ENCODE results near the gene ABI1. TPM values are rescaled to one million over a fixed set of nuclear protein-coding genes. Genes with fewer than 3 reads are reported as not detected.

Gene ABI1
- total RNA-seq, 2 donors from 2014 or later = 20.3 to 27.7 TPM

- TF ChIP-seq CTCF (IDR thresholded peaks at IDR 0.05) = no peak
- no peak overlapping the region for H3K4me3 ChIP-seq
- H3K27me3 ChIP-seq = no peaks in the 10 kb centered on the region
- no peak for DNase-seq (ENCODE audit: low spot score)
- no peaks in the 10 kb centered on the region for H3K9me3 ChIP-seq
- no peaks in the 10 kb centered on the region for H3K36me3 ChIP-seq
- no peak overlapping the region for H3K27ac ChIP-seq
- no peaks in the 10 kb centered on the region for H3K4me1 ChIP-seq
Measured at GRCh38 chr10:26815500-26815899, 45.3 kb downstream of the ABI1 start.

- Histone ChIP-seq H3K4me1 (peaks cover 0 to 6% of the 10 kb centered on the region in 2 donors), H3K27me3 (no peaks in the 10 kb centered on the region), H3K36me3 (no peaks in the 10 kb centered on the region), H3K4me3 (no peak overlapping the region), H3K27ac (no peak overlapping the region), H3K9me3 (no peaks in the 10 kb centered on the region)
- no peak for DNase-seq (ENCODE audit: low spot score)
- no peak for TF ChIP-seq CTCF (IDR thresholded peaks at IDR 0.05)
Measured at GRCh38 chr10:26810435-26811026, 50.2 kb downstream of the ABI1 start.

GRCh38 chr10:26809973-26810372 is 50.8 kb downstream of the ABI1 start:
- Histone ChIP-seq H3K27ac (no peak overlapping the region), H3K27me3 (no peaks in the 10 kb centered on the region), H3K4me3 (no peak overlapping the region), H3K4me1 (peaks cover 0 to 11% of the 10 kb centered on the region in 2 donors), H3K9me3 (no peaks in the 10 kb centered on the region), H3K36me3 (no peaks in the 10 kb centered on the region)
- no peak for DNase-seq (ENCODE audit: low spot score)
- TF ChIP-seq CTCF (IDR thresholded peaks at IDR 0.05) = no peak

GRCh38 chr10:26807532-26807931 is 53.2 kb downstream of the ABI1 start:
- Histone ChIP-seq H3K9me3 (no peaks in the 10 kb centered on the region), H3K4me3 (no peak overlapping the region), H3K36me3 (no peaks in the 10 kb centered on the region), H3K4me1 (peaks cover 0 to 31% of the 10 kb centered on the region in 2 donors), H3K27ac (no peak overlapping the region), H3K27me3 (no peaks in the 10 kb centered on the region)
- no peak for DNase-seq (ENCODE audit: low spot score)
- no peak for TF ChIP-seq CTCF (IDR thresholded peaks at IDR 0.05)

- no peak for DNase-seq (ENCODE audit: low spot score)
- no peak overlapping the region for H3K27ac ChIP-seq
- no peaks in the 10 kb centered on the region for H3K27me3 ChIP-seq
- TF ChIP-seq CTCF (IDR thresholded peaks at IDR 0.05) = no peak
- H3K4me1 ChIP-seq = peaks cover 0 to 32% of the 10 kb centered on the region in 2 donors
- H3K4me3 ChIP-seq = no peak overlapping the region
- no peaks in the 10 kb centered on the region for H3K36me3 ChIP-seq
- H3K9me3 ChIP-seq = no peaks in the 10 kb centered on the region
Measured at GRCh38 chr10:26806557-26806956, 54.2 kb downstream of the ABI1 start.

Measured in right atrium auricular region (tissue), 2 donors.